Tibial nerve (tissue), 4 donors: ENCODE results near the gene LIN28B. TPM values are rescaled to one million over a fixed set of nuclear protein-coding genes. Genes with fewer than 3 reads are reported as not detected.
A peak's percentile ranks its signal among the peaks of the same experiment; 100 is the strongest.
"Not testable (repeated sequence)": the region's sequence is repeated elsewhere in the genome, so short reads cannot be mapped to it uniquely, and the experiment has no call there.

Source experiments
- DNase-seq, 2 donors: peaks; one replicate each; pipeline ENCODE4 v3.0.0-alpha.2; 2019; ENCODE audit warnings: low spot score in 2 of 2
- H3K27ac ChIP-seq, 4 donors: fragments of 200-600 bp; sonication (generic) in 3 of 4; one replicate each; pipeline ENCODE4 v1.5.1; 2017 to 2019; ENCODE audit warnings: mild to moderate bottlenecking in 1 of 4
- H3K27me3 ChIP-seq, 2 donors: fragments of 200-600 bp; sonication (generic) in 1 of 2; one replicate each; pipeline versions ENCODE4 v1.5.1 to v1.6.0; 2017 to 2019
- H3K36me3 ChIP-seq, 3 donors: fragments of 200-600 bp; sonication (generic); one replicate each; pipeline ENCODE4 v1.5.1; 2018 to 2019
- H3K4me1 ChIP-seq, 4 donors: fragments of 200-600 bp; sonication (generic) in 3 of 4; one replicate each; pipeline ENCODE4 v1.5.1; 2017 to 2019
- H3K4me3 ChIP-seq, 4 donors: fragments of 200-600 bp; sonication (generic) in 3 of 4; one replicate each; pipeline ENCODE4 v1.5.1; 2017 to 2019; ENCODE audit warnings: mild to moderate bottlenecking in 1 of 4, moderate library complexity in 1 of 4
- H3K9me3 ChIP-seq, 4 donors: fragments of 200-600 bp; sonication (generic) in 3 of 4; one replicate each; pipeline ENCODE4 v1.5.1; 2017 to 2019
- EP300 ChIP-seq, 2 donors: sonication (generic); formaldehyde crosslinking; IDR thresholded peaks; one replicate each; pipeline ENCODE4 v1.6.1; 2017; ENCODE audit warnings: antibody characterized with exemption in 2 of 2, mild to moderate bottlenecking in 1 of 2
- POLR2A ChIP-seq, 2 donors: fragments of 450-650 bp; IDR thresholded peaks; one replicate each; pipeline ENCODE4 v1.6.1; 2017; ENCODE audit warnings: antibody characterized with exemption in 2 of 2, mild to moderate bottlenecking in 2 of 2, moderate library complexity in 2 of 2
- WGBS, 2 donors: methylation state at CpG; one replicate each; pipeline ENCODE4 v1.1.5; 2018; 5-methylcytosine and 5-hydroxymethylcytosine counted together
- total RNA-seq, 4 donors: library from RNA; depleted of rRNA; stranded (reverse); fragments of >200 nt; gene quantifications; one replicate each; pipeline ENCODE4 v1.1.0, GENCODE V29; 2016
- TF ChIP-seq, protein P1 (sequence below), 5 experiments: fragments of 200-600 bp in 3 of 5; fragments of 450-650 bp in 2 of 5; sonication (generic) in 3 of 5; IDR thresholded peaks; one replicate each; pipeline ENCODE4 v1.5.1; 2016 to 2019; ENCODE audit warnings: antibody characterized with exemption in 5 of 5, mild to moderate bottlenecking in 3 of 5, moderate library complexity in 2 of 5

Gene LIN28B
- total RNA-seq, 4 donors from 2014 or later = not detected

DNA sequence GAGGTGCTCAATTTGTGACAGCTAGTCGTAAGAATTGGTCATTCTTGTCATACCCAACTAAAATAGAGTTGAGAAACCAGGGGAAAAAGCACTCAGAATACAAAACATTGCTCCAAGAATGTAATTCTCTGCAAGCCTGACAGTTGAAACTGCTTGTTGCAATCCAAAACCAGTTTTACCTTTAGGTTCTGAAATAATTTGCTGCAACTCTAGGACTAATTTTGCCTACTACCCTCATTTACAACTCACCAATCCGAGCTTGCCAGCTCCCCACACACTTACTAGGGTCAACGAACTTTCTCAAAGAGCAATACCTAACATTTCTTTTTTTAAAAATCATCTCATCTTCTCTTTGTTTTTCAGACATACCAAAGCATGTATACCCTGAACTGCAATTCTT, 29.7 kb downstream of the LIN28B start:
- H3K4me3 ChIP-seq = no peak overlapping the region
- WGBS, 2 donors = 67 to 76% methylated on average over 3 of the region's 3 CpGs
- TF ChIP-seq, protein P1, sequence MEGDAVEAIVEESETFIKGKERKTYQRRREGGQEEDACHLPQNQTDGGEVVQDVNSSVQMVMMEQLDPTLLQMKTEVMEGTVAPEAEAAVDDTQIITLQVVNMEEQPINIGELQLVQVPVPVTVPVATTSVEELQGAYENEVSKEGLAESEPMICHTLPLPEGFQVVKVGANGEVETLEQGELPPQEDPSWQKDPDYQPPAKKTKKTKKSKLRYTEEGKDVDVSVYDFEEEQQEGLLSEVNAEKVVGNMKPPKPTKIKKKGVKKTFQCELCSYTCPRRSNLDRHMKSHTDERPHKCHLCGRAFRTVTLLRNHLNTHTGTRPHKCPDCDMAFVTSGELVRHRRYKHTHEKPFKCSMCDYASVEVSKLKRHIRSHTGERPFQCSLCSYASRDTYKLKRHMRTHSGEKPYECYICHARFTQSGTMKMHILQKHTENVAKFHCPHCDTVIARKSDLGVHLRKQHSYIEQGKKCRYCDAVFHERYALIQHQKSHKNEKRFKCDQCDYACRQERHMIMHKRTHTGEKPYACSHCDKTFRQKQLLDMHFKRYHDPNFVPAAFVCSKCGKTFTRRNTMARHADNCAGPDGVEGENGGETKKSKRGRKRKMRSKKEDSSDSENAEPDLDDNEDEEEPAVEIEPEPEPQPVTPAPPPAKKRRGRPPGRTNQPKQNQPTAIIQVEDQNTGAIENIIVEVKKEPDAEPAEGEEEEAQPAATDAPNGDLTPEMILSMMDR (IDR thresholded peaks at IDR 0.05) = no peak
- TF ChIP-seq POLR2A (IDR thresholded peaks at IDR 0.05) (no peak), EP300 (IDR thresholded peaks at IDR 0.05) (no peak)
- H3K27ac ChIP-seq = no peak overlapping the region
- H3K9me3 ChIP-seq = no peaks in the 10 kb centered on the region
- H3K36me3 ChIP-seq = no peaks in the 10 kb centered on the region
- no peaks in the 10 kb centered on the region for H3K4me1 ChIP-seq
- DNase-seq = no peak
- no peaks in the 10 kb centered on the region for H3K27me3 ChIP-seq

GRCh38 chr6:104987218-104987617, 30.3 kb downstream of the LIN28B start:
- TF ChIP-seq, protein P1 (IDR thresholded peaks at IDR 0.05) = no peak
- no peak for TF ChIP-seq EP300 (IDR thresholded peaks at IDR 0.05)
- Histone ChIP-seq H3K36me3 (no peaks in the 10 kb centered on the region), H3K9me3 (no peaks in the 10 kb centered on the region), H3K27ac (no peak overlapping the region), H3K4me3 (no peak overlapping the region), H3K4me1 (no peaks in the 10 kb centered on the region), H3K27me3 (no peaks in the 10 kb centered on the region)
- 84 to 96% methylated on average over 3 of the region's 3 CpGs for WGBS, 2 donors
- no peak for DNase-seq

GRCh38 chr6:104990085-104990484, 33.2 kb downstream of the LIN28B start:
- Histone ChIP-seq H3K27ac (no peak overlapping the region), H3K4me1 (no peaks in the 10 kb centered on the region), H3K4me3 (no peak overlapping the region), H3K9me3 (no peaks in the 10 kb centered on the region), H3K36me3 (no peaks in the 10 kb centered on the region), H3K27me3 (no peaks in the 10 kb centered on the region)
- TF ChIP-seq POLR2A (IDR thresholded peaks at IDR 0.05) (no peak), EP300 (IDR thresholded peaks at IDR 0.05) (no peak)
- TF ChIP-seq, protein P1 (IDR thresholded peaks at IDR 0.05) = no peak
- 82 to 85% methylated on average over 1 of the region's 1 CpG for WGBS, 2 donors
- no peak for DNase-seq

DNA sequence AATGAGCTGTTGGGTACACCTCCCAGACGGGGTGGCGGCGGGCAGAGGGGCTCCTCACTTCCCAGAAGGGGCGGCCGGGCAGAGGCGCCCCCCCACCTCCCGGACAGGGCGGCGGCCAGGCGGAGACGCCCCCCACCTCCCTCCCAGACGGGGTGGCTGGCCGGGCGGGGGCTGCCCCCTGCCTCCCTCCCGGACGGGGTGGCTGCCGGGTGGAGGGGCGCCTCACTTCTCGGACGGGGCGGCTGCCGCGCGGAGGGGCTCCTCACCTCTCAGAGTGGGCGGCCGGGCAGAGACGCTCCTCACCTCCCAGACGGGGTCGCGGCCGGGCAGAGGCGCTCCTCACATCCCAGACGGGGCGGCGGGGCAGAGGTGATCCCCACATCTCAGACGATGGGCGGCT, 34.2 kb downstream of the LIN28B start:
- H3K9me3 ChIP-seq, H3K4me3 ChIP-seq, H3K4me1 ChIP-seq, H3K27me3 ChIP-seq, H3K36me3 ChIP-seq, DNase-seq, H3K27ac ChIP-seq: not testable (repeated sequence)
- 95 to 99% methylated on average over 32 to 35 of the region's 37 CpGs for WGBS, 2 donors

GRCh38 chr6:104993576-104993975, 36.7 kb downstream of the LIN28B start:
- not testable (repeated sequence) for H3K4me1 ChIP-seq, H3K27ac ChIP-seq, DNase-seq, H3K4me3 ChIP-seq, H3K36me3 ChIP-seq, H3K9me3 ChIP-seq, H3K27me3 ChIP-seq
- WGBS, 2 donors = 92 to 94% methylated on average over 7 of the region's 7 CpGs

- Histone ChIP-seq H3K36me3 (no peaks in the 10 kb centered on the region), H3K9me3 (no peaks in the 10 kb centered on the region), H3K27me3 (no peaks in the 10 kb centered on the region), H3K4me1 (peaks cover 0 to 7% (median 2%) of the 10 kb centered on the region in 4 donors), H3K4me3 (no peak overlapping the region), H3K27ac (peak overlapping the region; percentile 26 to 84 (median 60))
- no peak for TF ChIP-seq POLR2A (IDR thresholded peaks at IDR 0.05)
- TF ChIP-seq, protein P1 (IDR thresholded peaks at IDR 0.05) = peak in 3 of 5 experiments; percentile 14 to 57 (median 39)
- TF ChIP-seq EP300 (IDR thresholded peaks at IDR 0.05) = peak; percentile 23 to 65
- WGBS, 2 donors = 83 to 89% methylated on average over 2 of the region's 2 CpGs
- DNase-seq = no peak
Measured at GRCh38 chr6:104995989-104996617, 39.2 kb downstream of the LIN28B start.
